Measurements from ENCODE around the gene CRY2.
A peak's percentile ranks its signal among the peaks of the same experiment; 100 is the strongest.

CRY2 gene

GRCh38 chr11:45913514-45913913, 66.2 kb downstream of the CRY2 start:
- H3K4me1 Mint-ChIP-seq = peaks cover 15% of the 10 kb centered on the region
- no peak for ATAC-seq (ENCODE audit: low read depth)

GRCh38 chr11:45913942-45914635, 66.8 kb downstream of the CRY2 start:
- Mint-ChIP-seq H3K27me3 (no peaks in the 10 kb centered on the region), H3K27ac (no peak overlapping the region), H3K36me3 (peaks cover 28% of the 10 kb centered on the region), H3K4me3 (no peak overlapping the region), H3K4me1 (peaks cover 18% of the 10 kb centered on the region), H3K9me3 (no peaks in the 10 kb centered on the region)
- DNase-seq (ENCODE audit: low spot score in 2 of 2) = no peak
- no peak for ATAC-seq (ENCODE audit: low read depth)

More at GRCh38 chr11:45913514-45913913, 66.2 kb downstream of the CRY2 start:
- no peaks in the 10 kb centered on the region for H3K27me3 Mint-ChIP-seq
- H3K36me3 Mint-ChIP-seq = peaks cover 28% of the 10 kb centered on the region
- no peaks in the 10 kb centered on the region for H3K9me3 Mint-ChIP-seq
- no peak overlapping the region for H3K4me3 Mint-ChIP-seq
- no peak overlapping the region for H3K27ac Mint-ChIP-seq
- no peak for DNase-seq (ENCODE audit: low spot score in 2 of 2)

- H3K4me1 Mint-ChIP-seq = peaks cover 31% of the 10 kb centered on the region
- peaks cover 22% of the 10 kb centered on the region for H3K36me3 Mint-ChIP-seq
- H3K4me3 Mint-ChIP-seq = no peak overlapping the region
- no peak for ATAC-seq (ENCODE audit: low read depth)
- H3K9me3 Mint-ChIP-seq = no peaks in the 10 kb centered on the region
- no peaks in the 10 kb centered on the region for H3K27me3 Mint-ChIP-seq
- no peak overlapping the region for H3K27ac Mint-ChIP-seq
- DNase-seq (ENCODE audit: low spot score in 2 of 2) = no peak
Observed at GRCh38 chr11:45915446-45915845, 68.2 kb downstream of the CRY2 start.

GRCh38 chr11:45917286-45917622, 70.0 kb downstream of the CRY2 start:
- DNase-seq (ENCODE audit: low spot score in 2 of 2) = no peak
- Mint-ChIP-seq H3K4me1 (peaks cover 39% of the 10 kb centered on the region), H3K36me3 (peaks cover 9% of the 10 kb centered on the region), H3K4me3 (peak overlapping the region; percentile 89), H3K9me3 (no peaks in the 10 kb centered on the region), H3K27ac (peak overlapping the region; percentile 88), H3K27me3 (no peaks in the 10 kb centered on the region)
- ATAC-seq (ENCODE audit: low read depth) = peak; percentile 1

GRCh38 chr11:45917623-45918330, 70.5 kb downstream of the CRY2 start, which contains the start of gene PEX16:
TSS of gene PEX16 (minus strand) at chr11:45917877. CDS start at chr11:45917811, 66 bp downstream.
- peak; percentile 84 to 91 for DNase-seq (ENCODE audit: low spot score in 2 of 2)
- Mint-ChIP-seq H3K27ac (peak within 1 kb of the TSS; percentile 88), H3K27me3 (no peaks in the 10 kb centered on the region), H3K4me1 (peaks cover 39% of the 10 kb centered on the region), H3K4me3 (peak within 1 kb of the TSS; percentile 89), H3K36me3 (peaks cover 9% of the 10 kb centered on the region), H3K9me3 (no peaks in the 10 kb centered on the region)
- ATAC-seq (ENCODE audit: low read depth) = peak; percentile 83

- Mint-ChIP-seq H3K27me3 (no peaks in the 10 kb centered on the region), H3K27ac (peak overlapping the region; percentile 88), H3K9me3 (no peaks in the 10 kb centered on the region), H3K4me3 (peak overlapping the region; percentile 89), H3K36me3 (peaks cover 11% of the 10 kb centered on the region), H3K4me1 (peaks cover 41% of the 10 kb centered on the region)
- DNase-seq (ENCODE audit: low spot score in 2 of 2) = no peak
- ATAC-seq (ENCODE audit: low read depth) = no peak
Observed at GRCh38 chr11:45918331-45918941, 71.2 kb downstream of the CRY2 start.

GRCh38 chr11:45918962-45919675, 71.8 kb downstream of the CRY2 start:
- H3K9me3 Mint-ChIP-seq = no peaks in the 10 kb centered on the region
- H3K27ac Mint-ChIP-seq = peak overlapping the region; percentile 88
- no peak for ATAC-seq (ENCODE audit: low read depth)
- DNase-seq (ENCODE audit: low spot score in 2 of 2) = no peak
- H3K4me3 Mint-ChIP-seq = peak overlapping the region; percentile 89
- peaks cover 6% of the 10 kb centered on the region for H3K36me3 Mint-ChIP-seq
- no peaks in the 10 kb centered on the region for H3K27me3 Mint-ChIP-seq
- peaks cover 42% of the 10 kb centered on the region for H3K4me1 Mint-ChIP-seq

GRCh38 chr11:45919806-45920530, 72.7 kb downstream of the CRY2 start:
- DNase-seq (ENCODE audit: low spot score in 2 of 2) (no peak), ATAC-seq (ENCODE audit: low read depth) (no peak)
- no peaks in the 10 kb centered on the region for H3K9me3 Mint-ChIP-seq
- H3K4me3 Mint-ChIP-seq = peak overlapping the region; percentile 89
- H3K27me3 Mint-ChIP-seq = no peaks in the 10 kb centered on the region
- H3K27ac Mint-ChIP-seq = peak overlapping the region; percentile 88
- H3K4me1 Mint-ChIP-seq = peaks cover 47% of the 10 kb centered on the region
- peaks cover 10% of the 10 kb centered on the region for H3K36me3 Mint-ChIP-seq

- peaks cover 47% of the 10 kb centered on the region for H3K4me1 Mint-ChIP-seq
- peak overlapping the region; percentile 82 for H3K4me3 Mint-ChIP-seq
- H3K27ac Mint-ChIP-seq = peak overlapping the region; percentile 74
- DNase-seq (ENCODE audit: low spot score in 2 of 2) (no peak), ATAC-seq (ENCODE audit: low read depth) (no peak)
- no peaks in the 10 kb centered on the region for H3K9me3 Mint-ChIP-seq
- peaks cover 8% of the 10 kb centered on the region for H3K36me3 Mint-ChIP-seq
- no peaks in the 10 kb centered on the region for H3K27me3 Mint-ChIP-seq
Observed at GRCh38 chr11:45920531-45921477, 73.5 kb downstream of the CRY2 start.

GRCh38 chr11:45921561-45922424, 74.5 kb downstream of the CRY2 start:
- H3K9me3 Mint-ChIP-seq = no peaks in the 10 kb centered on the region
- peaks cover 40% of the 10 kb centered on the region for H3K4me1 Mint-ChIP-seq
- no peaks in the 10 kb centered on the region for H3K27me3 Mint-ChIP-seq
- peak overlapping the region; percentile 74 for H3K27ac Mint-ChIP-seq
- peaks cover 8% of the 10 kb centered on the region for H3K36me3 Mint-ChIP-seq
- DNase-seq (ENCODE audit: low spot score in 2 of 2) (no peak), ATAC-seq (ENCODE audit: low read depth) (no peak)
- peak overlapping the region; percentile 82 for H3K4me3 Mint-ChIP-seq

GRCh38 chr11:45922425-45923082, 75.3 kb downstream of the CRY2 start, which contains the start of gene LARGE2:
TSS of gene LARGE2 (plus strand) at chr11:45922656. CDS start at chr11:45922883, 227 bp downstream.
- ATAC-seq (ENCODE audit: low read depth) (peak; percentile 11), DNase-seq (ENCODE audit: low spot score in 2 of 2) (peak in 1 of 2 donors; percentile 54)
- H3K27ac Mint-ChIP-seq = peak within 1 kb of the TSS; percentile 83
- H3K4me1 Mint-ChIP-seq = peaks cover 42% of the 10 kb centered on the region
- H3K27me3 Mint-ChIP-seq = no peaks in the 10 kb centered on the region
- peak within 1 kb of the TSS; percentile 96 for H3K4me3 Mint-ChIP-seq
- no peaks in the 10 kb centered on the region for H3K9me3 Mint-ChIP-seq
- peaks cover 11% of the 10 kb centered on the region for H3K36me3 Mint-ChIP-seq
